SKM-1 treated with dmso at 0.1 percent for 144 hours (cell line): Measurements from ENCODE around the gene DDX19B.
A peak's percentile ranks its signal among the peaks of the same experiment; 100 is the strongest.
"Not testable (repeated sequence)": the region's sequence is repeated elsewhere in the genome, so short reads cannot be mapped to it uniquely, and the experiment has no call there.

ENCODE experiments used
- DNase-seq: peaks from one replicate; lab custom pipeline; 2025; ENCODE audit not compliant: unreplicated experiment; lab: John Stamatoyannopoulos, UW

The DDX19B gene

GRCh38 chr16:70348991-70349390 is 50.0 kb downstream of the DDX19B start:
- no peak for DNase-seq

- no peak for DNase-seq
These were observed 50.8 kb downstream of the DDX19B start for GRCh38 chr16:70349783-70350182.

GRCh38 chr16:70359552-70359951 is 60.6 kb downstream of the DDX19B start:
- no peak for DNase-seq

- DNase-seq = no peak
These were observed 65.4 kb downstream of the DDX19B start for GRCh38 chr16:70364399-70364798.

- DNase-seq = not testable (repeated sequence)
These were observed 71.2 kb downstream of the DDX19B start for GRCh38 chr16:70370145-70370544.

GRCh38 chr16:70370924-70371323 is 71.9 kb downstream of the DDX19B start:
- no peak for DNase-seq

- no peak for DNase-seq
These were observed 74.1 kb downstream of the DDX19B start for GRCh38 chr16:70372921-70373728.

GRCh38 chr16:70374213-70374612 is 75.2 kb downstream of the DDX19B start:
- no peak for DNase-seq

- DNase-seq = no peak
These were observed 76.9 kb downstream of the DDX19B start for GRCh38 chr16:70375636-70376611.

GRCh38 chr16:70377782-70378181 is 78.8 kb downstream of the DDX19B start:
- no peak for DNase-seq

- DNase-seq = no peak
These were observed 80.0 kb downstream of the DDX19B start for GRCh38 chr16:70378869-70379493.

GRCh38 chr16:70380248-70380918 is 81.4 kb downstream of the DDX19B start:
- peak; percentile 24 for DNase-seq

GRCh38 chr16:70380919-70381603 is 82.1 kb downstream of the DDX19B start:
- DNase-seq = peak; percentile 97

- no peak for DNase-seq
These were observed 82.8 kb downstream of the DDX19B start for GRCh38 chr16:70381604-70382342.

- DNase-seq = no peak
These were observed 84.5 kb downstream of the DDX19B start for GRCh38 chr16:70383421-70383960.
